HG02884 (cell line): ENCODE data around the gene PLCB1.
"Not testable (repeated sequence)": the region's sequence is repeated elsewhere in the genome, so short reads cannot be mapped to it uniquely, and the experiment has no call there.

Experiments
- ATAC-seq: cut with Tn5 transposase; IDR thresholded peaks from one replicate; pipeline ENCODE4 v1.9.1; 2021; ENCODE audit warnings: mild to moderate bottlenecking, moderate library complexity; ENCODE audit not compliant: unreplicated experiment

PLCB1 gene

GRCh38 chr20:8328189-8328588, 196.1 kb downstream of the PLCB1 start:
- no peak for ATAC-seq

GRCh38 chr20:8330319-8330784, 198.3 kb downstream of the PLCB1 start:
- ATAC-seq, result no peak

- no peak for ATAC-seq
Measured at GRCh38 chr20:8330785-8331695, 199.0 kb downstream of the PLCB1 start.

GRCh38 chr20:8331740-8332412, 199.8 kb downstream of the PLCB1 start:
- no peak for ATAC-seq

- no peak for ATAC-seq
Measured at GRCh38 chr20:8334641-8335040, 202.6 kb downstream of the PLCB1 start.

GRCh38 chr20:8335059-8335458, 203.0 kb downstream of the PLCB1 start:
- ATAC-seq, result no peak

GRCh38 chr20:8335495-8336195, 203.6 kb downstream of the PLCB1 start:
- no peak for ATAC-seq

- no peak for ATAC-seq
Measured at GRCh38 chr20:8339349-8339748, 207.3 kb downstream of the PLCB1 start.

- no peak for ATAC-seq
Measured at GRCh38 chr20:8342391-8342790, 210.3 kb downstream of the PLCB1 start.

- ATAC-seq, result no peak
Measured at GRCh38 chr20:8344106-8344505, 212.0 kb downstream of the PLCB1 start.

GRCh38 chr20:8344631-8345030, 212.6 kb downstream of the PLCB1 start:
- ATAC-seq, result no peak

GRCh38 chr20:8346700-8347270, 214.7 kb downstream of the PLCB1 start:
- ATAC-seq, result no peak

GRCh38 chr20:8350225-8350624, 218.2 kb downstream of the PLCB1 start:
- ATAC-seq, result not testable (repeated sequence)

- no peak for ATAC-seq
Measured at GRCh38 chr20:8352486-8352885, 220.4 kb downstream of the PLCB1 start.

GRCh38 chr20:8353512-8353911, 221.4 kb downstream of the PLCB1 start:
- ATAC-seq, result no peak

- no peak for ATAC-seq
Measured at GRCh38 chr20:8355453-8355852, 223.4 kb downstream of the PLCB1 start.

GRCh38 chr20:8356806-8357205, 224.7 kb downstream of the PLCB1 start:
- no peak for ATAC-seq

- ATAC-seq, result no peak
Measured at GRCh38 chr20:8357703-8358102, 225.6 kb downstream of the PLCB1 start.

GRCh38 chr20:8360035-8360434, 228.0 kb downstream of the PLCB1 start:
- no peak for ATAC-seq

- ATAC-seq, result peak; percentile 67
Measured at GRCh38 chr20:8361006-8361652, 229.1 kb downstream of the PLCB1 start.

GRCh38 chr20:8361779-8362178, 229.7 kb downstream of the PLCB1 start:
- no peak for ATAC-seq
